ENCODE measurements around the gene CDH23.

CDH23 gene

GRCh38 chr10:71537681-71538080 is 141.0 kb downstream of the CDH23 start:
- DNase-seq (ENCODE audit: low read depth), result no peak

DNA sequence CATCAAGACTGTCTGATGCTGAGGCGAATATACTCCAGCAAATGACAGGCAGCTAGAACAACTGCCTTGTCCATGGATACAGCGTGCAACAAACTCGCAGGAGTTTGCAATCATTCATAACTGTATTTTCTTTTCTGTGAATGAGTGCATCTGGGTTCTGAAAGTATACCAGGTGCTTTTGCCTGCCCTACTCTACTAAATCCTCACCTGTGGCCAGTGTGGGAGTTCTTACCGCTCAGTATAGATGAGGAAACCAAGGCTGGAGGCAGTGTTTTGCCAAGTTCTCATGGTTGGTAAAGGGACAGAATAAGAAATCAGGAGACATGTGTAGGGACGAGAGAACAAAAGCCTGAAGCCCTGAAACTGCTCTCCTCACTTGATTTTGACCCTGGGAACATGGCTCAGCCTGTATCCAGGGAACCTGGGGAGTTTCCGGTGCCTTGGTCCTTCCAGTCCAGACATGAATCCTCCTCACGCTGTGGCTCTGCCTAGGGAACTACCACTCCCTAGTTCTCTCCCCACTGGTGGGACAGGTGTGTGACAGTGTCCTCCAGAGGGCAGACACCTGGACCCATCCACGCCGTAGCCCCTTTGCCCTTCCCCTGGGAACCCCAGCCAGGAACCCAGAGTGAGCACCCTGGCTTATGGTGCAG is 142.0 kb downstream of the CDH23 start:
- DNase-seq (ENCODE audit: low read depth), result no peak

- DNase-seq (ENCODE audit: low read depth), result no peak
Measured at GRCh38 chr10:71539442-71540118, 142.9 kb downstream of the CDH23 start.

GRCh38 chr10:71542478-71542877 is 145.8 kb downstream of the CDH23 start:
- DNase-seq (ENCODE audit: low read depth), result no peak

- DNase-seq (ENCODE audit: low read depth), result no peak
Measured at GRCh38 chr10:71543608-71544170, 147.0 kb downstream of the CDH23 start.

DNA sequence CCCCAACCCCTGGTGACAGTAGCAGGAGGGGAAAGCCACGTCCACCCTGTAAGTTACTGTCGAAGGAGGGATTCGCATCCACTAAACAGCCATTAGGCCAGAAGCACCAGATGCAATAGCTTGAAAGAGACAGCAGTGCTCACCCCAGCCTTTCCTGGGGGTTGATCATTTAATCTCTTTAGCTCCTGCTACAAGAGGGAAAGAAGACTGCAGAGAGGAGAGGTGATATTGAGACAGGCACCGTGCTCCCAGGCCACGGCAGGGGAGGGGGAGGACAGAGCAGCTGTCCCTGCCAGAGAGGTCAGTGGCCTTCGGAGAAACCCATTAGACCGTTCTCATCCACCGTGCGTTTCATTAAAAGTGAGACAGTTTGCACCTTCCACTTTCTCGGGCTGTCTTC is 148.3 kb downstream of the CDH23 start:
- no peak for DNase-seq (ENCODE audit: low read depth)

DNA sequence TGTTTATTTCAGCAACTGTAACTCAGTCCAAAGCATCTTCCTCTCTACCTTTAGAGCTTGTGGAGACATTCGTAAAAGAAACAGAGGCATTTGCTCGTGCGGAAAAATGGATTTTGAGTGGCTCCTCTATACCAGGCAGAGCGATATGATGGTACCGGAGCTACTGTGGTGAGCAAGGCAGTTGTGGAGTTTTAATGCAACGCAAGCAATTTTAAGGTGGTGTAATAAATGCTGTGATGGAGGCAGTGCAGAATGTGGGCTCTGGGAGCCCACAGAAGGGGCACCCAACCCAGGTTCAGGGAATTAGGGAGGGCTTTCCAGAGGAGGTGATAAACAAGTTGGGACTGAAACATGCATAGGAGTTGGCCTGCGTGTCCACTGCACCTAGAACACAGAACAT is 149.5 kb downstream of the CDH23 start:
- no peak for DNase-seq (ENCODE audit: low read depth)

- no peak for DNase-seq (ENCODE audit: low read depth)
Measured at GRCh38 chr10:71547312-71547711, 150.6 kb downstream of the CDH23 start.

- no peak for DNase-seq (ENCODE audit: low read depth)
Measured at GRCh38 chr10:71547876-71548846, 151.4 kb downstream of the CDH23 start.

GRCh38 chr10:71549766-71550533 is 153.2 kb downstream of the CDH23 start:
- DNase-seq (ENCODE audit: low read depth), result no peak

GRCh38 chr10:71550628-71551027 is 153.9 kb downstream of the CDH23 start:
- no peak for DNase-seq (ENCODE audit: low read depth)

DNA sequence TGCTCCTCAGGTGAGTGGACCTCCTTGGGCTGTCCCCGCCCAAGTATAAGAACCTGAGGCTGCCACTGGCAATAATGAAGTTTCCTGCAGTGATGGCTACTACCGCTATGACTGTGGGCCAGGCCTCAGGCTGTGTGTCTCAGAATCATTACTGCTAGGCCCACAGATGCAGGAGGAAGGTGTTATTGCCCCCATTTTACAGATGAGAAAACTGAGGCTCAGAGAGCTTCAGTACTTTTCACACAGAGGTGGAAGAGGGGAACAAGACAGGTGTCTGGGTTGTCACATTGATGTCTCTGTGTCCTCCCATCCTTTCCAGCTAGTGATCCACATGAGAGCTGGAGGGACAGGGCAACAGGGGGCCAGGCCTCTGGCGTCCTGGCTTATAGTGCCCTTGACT is 155.2 kb downstream of the CDH23 start:
- DNase-seq (ENCODE audit: low read depth), result no peak

- no peak for DNase-seq (ENCODE audit: low read depth)
Measured at GRCh38 chr10:71553432-71553831, 156.7 kb downstream of the CDH23 start.

- DNase-seq (ENCODE audit: low read depth), result no peak
Measured at GRCh38 chr10:71554671-71555070, 158.0 kb downstream of the CDH23 start.

DNA sequence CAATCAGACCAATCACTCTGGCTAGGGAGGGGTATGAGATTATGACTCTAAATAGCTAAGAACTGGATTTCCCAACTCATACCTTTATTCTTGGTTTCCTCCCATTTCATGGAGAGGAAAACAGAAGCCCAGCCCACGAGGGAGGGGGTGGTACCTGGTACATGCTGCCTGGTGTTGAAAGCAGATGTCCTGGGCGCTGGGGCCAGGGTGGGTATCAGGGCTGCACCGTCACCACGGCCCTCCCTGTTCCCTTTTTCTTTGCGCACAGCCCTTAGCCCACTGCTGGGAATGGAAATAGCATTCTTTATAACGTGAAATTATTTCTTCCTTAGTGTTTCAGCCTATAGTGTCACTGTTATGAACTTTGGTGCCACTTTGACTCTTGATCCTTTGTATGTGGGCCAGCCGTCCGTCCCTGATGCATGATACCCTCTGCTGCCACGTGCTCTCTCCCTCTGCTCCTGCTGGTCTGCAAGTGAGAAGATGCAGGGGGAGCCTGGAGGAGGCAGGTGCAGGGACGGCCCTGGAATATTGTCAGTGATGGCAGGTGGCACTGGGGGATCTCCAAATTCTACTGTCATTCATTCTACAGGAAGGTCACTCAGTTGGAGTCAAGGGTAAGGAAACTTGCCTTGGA is 158.5 kb downstream of the CDH23 start:
- DNase-seq (ENCODE audit: low read depth), result no peak

GRCh38 chr10:71555724-71556119 is 159.0 kb downstream of the CDH23 start:
- no peak for DNase-seq (ENCODE audit: low read depth)

- DNase-seq (ENCODE audit: low read depth), result no peak
Measured at GRCh38 chr10:71558991-71559390, 162.3 kb downstream of the CDH23 start.

DNA sequence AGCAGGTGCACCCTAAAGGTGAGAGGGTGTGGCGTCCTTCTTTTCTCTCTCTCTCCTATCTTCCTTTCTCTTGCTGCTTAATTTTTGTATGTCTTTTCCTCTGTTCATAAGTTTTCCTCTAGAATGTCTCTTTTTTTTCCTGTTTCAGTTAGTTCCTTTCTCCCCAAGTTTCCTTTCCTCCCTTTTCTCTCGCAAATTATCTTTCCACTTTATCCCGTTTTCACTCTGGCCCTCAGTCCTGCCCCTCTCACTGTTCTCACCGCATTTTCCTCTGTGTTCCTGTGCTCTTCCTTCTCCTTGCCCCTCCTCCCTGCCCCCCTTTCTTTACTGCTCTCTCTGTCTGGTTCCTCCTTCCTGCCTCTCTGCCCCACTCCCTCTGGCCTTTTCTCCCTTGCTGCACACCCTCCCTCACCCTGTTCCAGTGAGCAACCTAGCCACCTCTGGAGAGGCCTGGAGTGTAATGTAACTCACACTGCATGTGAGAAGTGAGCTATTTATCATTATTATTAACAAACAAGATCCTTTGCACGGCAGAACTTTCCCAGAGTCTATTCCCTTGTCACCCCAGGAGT is 164.4 kb downstream of the CDH23 start:
- DNase-seq (ENCODE audit: low read depth), result no peak

DNA sequence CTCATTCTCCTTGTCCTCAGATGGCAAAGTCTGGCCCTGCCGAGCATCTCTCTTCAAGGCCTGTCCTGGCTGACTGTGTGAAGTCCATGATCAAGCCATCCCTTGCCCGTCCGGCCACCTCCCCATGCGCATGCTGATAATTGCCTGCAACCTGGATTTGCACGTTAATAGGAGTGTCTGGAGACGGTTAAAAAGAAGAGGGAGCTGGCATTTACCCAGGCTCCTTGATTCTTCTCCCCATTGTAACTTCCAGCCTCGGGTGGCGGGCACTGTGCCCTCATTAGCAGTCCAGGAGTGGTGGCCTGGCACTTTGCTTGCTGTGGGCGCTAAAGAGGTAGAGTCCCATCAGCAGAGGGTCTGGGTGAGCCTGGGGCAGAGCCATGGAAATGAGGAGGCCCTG is 165.5 kb downstream of the CDH23 start:
- DNase-seq (ENCODE audit: low read depth), result no peak

DNA sequence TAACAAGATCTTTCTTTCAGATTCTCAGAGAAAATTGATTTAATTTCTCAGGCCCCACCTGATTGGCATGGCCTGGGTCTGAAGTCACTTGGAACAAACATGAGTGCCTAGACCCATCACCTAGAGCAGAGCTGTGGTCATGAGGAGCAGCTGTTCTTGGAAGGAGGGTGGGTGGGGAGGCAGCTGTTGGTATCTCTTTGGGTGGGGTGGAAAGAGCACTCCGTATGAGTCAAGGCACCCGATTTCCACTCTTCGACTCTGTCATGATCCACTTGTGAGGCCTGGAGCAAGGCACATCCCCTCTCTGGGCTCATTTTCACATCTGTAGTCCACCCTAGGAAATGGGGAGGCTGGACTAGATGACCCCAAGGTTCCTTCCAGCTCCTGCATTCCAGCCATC is 166.2 kb downstream of the CDH23 start:
- no peak for DNase-seq (ENCODE audit: low read depth)

Measured in stimulated activated CD8-positive, alpha-beta memory T cell treated with anti-CD3 and anti-CD28 coated beads, Interleukin-4, amount 100 ng/mL, for 24 hours (primary cell).